Measurements from ENCODE around the gene HYI.
"Not testable (repeated sequence)": the region's sequence is repeated elsewhere in the genome, so short reads cannot be mapped to it uniquely, and the experiment has no call there.

HYI gene

GRCh38 chr1:43453442-43454269 is at the start of gene HYI:
Gene HYI (minus strand): TSS chr1:43453931. CDS start chr1:43453793, 138 bp downstream.
- peak; percentile 69 for DNase-seq (ENCODE audit: low spot score)

- not testable (repeated sequence) for DNase-seq (ENCODE audit: low spot score)
Measured at GRCh38 chr1:43501806-43502205, 48.1 kb upstream of the HYI start.

GRCh38 chr1:43499898-43500297 is 46.2 kb upstream of the HYI start:
- DNase-seq (ENCODE audit: low spot score): no peak

- DNase-seq (ENCODE audit: low spot score): no peak
Measured at GRCh38 chr1:43495204-43495603, 41.5 kb upstream of the HYI start.

GRCh38 chr1:43493661-43494450 is 40.1 kb upstream of the HYI start:
- DNase-seq (ENCODE audit: low spot score): no peak

- no peak for DNase-seq (ENCODE audit: low spot score)
Measured at GRCh38 chr1:43492826-43493225, 39.1 kb upstream of the HYI start.

- no peak for DNase-seq (ENCODE audit: low spot score)
Measured at GRCh38 chr1:43491061-43491460, 37.3 kb upstream of the HYI start.

GRCh38 chr1:43488165-43488564 is 34.4 kb upstream of the HYI start:
- no peak for DNase-seq (ENCODE audit: low spot score)

- DNase-seq (ENCODE audit: low spot score): no peak
Measured at GRCh38 chr1:43484367-43484766, 30.6 kb upstream of the HYI start.

- DNase-seq (ENCODE audit: low spot score): no peak
Measured at GRCh38 chr1:43482215-43482614, 28.5 kb upstream of the HYI start.

GRCh38 chr1:43481491-43481890 is 27.8 kb upstream of the HYI start:
- no peak for DNase-seq (ENCODE audit: low spot score)

GRCh38 chr1:43479414-43479813 is 25.7 kb upstream of the HYI start:
- no peak for DNase-seq (ENCODE audit: low spot score)

- DNase-seq (ENCODE audit: low spot score): no peak
Measured at GRCh38 chr1:43477716-43478115, 24.0 kb upstream of the HYI start.

GRCh38 chr1:43475611-43476401 is 22.1 kb upstream of the HYI start:
- not testable (repeated sequence) for DNase-seq (ENCODE audit: low spot score)

GRCh38 chr1:43473463-43473862 is 19.7 kb upstream of the HYI start:
- DNase-seq (ENCODE audit: low spot score): peak; percentile 27

- not testable (repeated sequence) for DNase-seq (ENCODE audit: low spot score)
Measured at GRCh38 chr1:43472463-43473151, 18.9 kb upstream of the HYI start.

GRCh38 chr1:43472087-43472462 is 18.3 kb upstream of the HYI start:
- no peak for DNase-seq (ENCODE audit: low spot score)

GRCh38 chr1:43469932-43470331 is 16.2 kb upstream of the HYI start:
- DNase-seq (ENCODE audit: low spot score): no peak

- no peak for DNase-seq (ENCODE audit: low spot score)
Measured at GRCh38 chr1:43468414-43468813, 14.7 kb upstream of the HYI start.

GRCh38 chr1:43466403-43466802 is 12.7 kb upstream of the HYI start:
- no peak for DNase-seq (ENCODE audit: low spot score)

GRCh38 chr1:43465505-43466067 is 11.9 kb upstream of the HYI start:
- DNase-seq (ENCODE audit: low spot score): no peak

All from activated CD4-positive, alpha-beta T cell treated with anti-CD3 and anti-CD28 coated beads, Interleukin-2, Interleukin-4, amounts not matched to agents 100 ng/mL and 50 ng/mL, durations not matched to agents 16 hours and 8 hours (primary cell).